GM12864 (cell line): ENCODE measurements around the gene FAM53A.

Experiments used
- DNase-seq: peaks from one replicate; pipeline ENCODE4 v3.0.0-alpha.2; 2011; ENCODE audit warnings: low read depth
- H3K4me3 ChIP-seq: 2 replicates; pipeline ENCODE4 v1.5.1; 2011; ENCODE audit warnings: mild to moderate bottlenecking, low read depth, low read length, control low read depth
- CTCF ChIP-seq: IDR thresholded peaks from 2 replicates; pipeline ENCODE4 v1.5.1; 2011; ENCODE audit warnings: low read depth, mild to moderate bottlenecking, moderate library complexity, low read length, control low read depth, inconsistent platforms; ENCODE audit errors: missing control alignments

Gene FAM53A

GRCh38 chr4:1683736-1684505 is at the start of gene FAM53A:
Gene FAM53A, minus strand, starts transcription at chr4:1684313. Its CDS starts 15,572 bp downstream, at chr4:1668741.
- DNase-seq, result peak; percentile 30
- TF ChIP-seq CTCF, result no peak
- peak within 1 kb of the TSS; percentile 65 for H3K4me3 ChIP-seq

GRCh38 chr4:1732911-1733310 is 48.8 kb upstream of the FAM53A start:
- H3K4me3 ChIP-seq, result no peak overlapping the region
- no peak for DNase-seq
- no peak for TF ChIP-seq CTCF

- no peak for DNase-seq
- no peak overlapping the region for H3K4me3 ChIP-seq
- no peak for TF ChIP-seq CTCF
These were observed 47.1 kb upstream of the FAM53A start for GRCh38 chr4:1731180-1731579.

GRCh38 chr4:1730532-1731135 is 46.5 kb upstream of the FAM53A start:
- TF ChIP-seq CTCF, result no peak
- no peak overlapping the region for H3K4me3 ChIP-seq
- no peak for DNase-seq

GRCh38 chr4:1728061-1728980 is 44.2 kb upstream of the FAM53A start:
- H3K4me3 ChIP-seq, result no peak overlapping the region
- DNase-seq, result no peak
- TF ChIP-seq CTCF, result no peak

GRCh38 chr4:1727117-1728031 is 43.3 kb upstream of the FAM53A start:
- no peak for TF ChIP-seq CTCF
- no peak for DNase-seq

More at GRCh38 chr4:1727117-1728031, 43.3 kb upstream of the FAM53A start:
- no peak overlapping the region for H3K4me3 ChIP-seq
